Tongue (tissue), 2 donors: ENCODE results near the gene SPATA17. TPM values are rescaled to one million over a fixed set of nuclear protein-coding genes. Genes with fewer than 3 reads are reported as not detected.

Experiments
- DNase-seq: peaks from one replicate; pipeline ENCODE4 v3.0.0-alpha.2; 2015
- total RNA-seq: library from RNA; depleted of rRNA; stranded (reverse); fragments of >200 nt; gene quantifications from one replicate; pipeline ENCODE4 v1.2.3, GENCODE V29; 2014

The SPATA17 gene
- total RNA-seq, 1 donor from 2014 or later = 2.6 TPM

DNA sequence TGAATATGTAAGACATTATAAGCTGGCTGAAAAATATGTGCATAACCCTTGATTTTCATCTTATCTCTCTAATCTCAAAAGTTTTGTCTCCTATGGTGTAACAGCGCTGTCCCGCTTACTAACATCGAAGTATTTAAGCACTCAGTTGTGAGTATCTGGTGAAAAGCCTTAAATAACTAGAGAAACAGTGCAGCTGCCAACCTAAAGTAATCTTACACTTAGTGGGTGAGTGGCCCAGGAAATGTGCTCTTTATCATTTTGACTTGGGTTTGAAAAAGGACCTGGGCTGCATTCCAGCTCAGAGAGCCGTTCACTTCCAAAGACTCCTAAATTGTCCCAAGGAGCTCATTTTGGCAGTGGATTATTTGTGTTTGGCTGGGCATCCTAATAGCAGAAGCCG, 225.9 kb downstream of the SPATA17 start:
- peak; percentile 68 for DNase-seq

DNA sequence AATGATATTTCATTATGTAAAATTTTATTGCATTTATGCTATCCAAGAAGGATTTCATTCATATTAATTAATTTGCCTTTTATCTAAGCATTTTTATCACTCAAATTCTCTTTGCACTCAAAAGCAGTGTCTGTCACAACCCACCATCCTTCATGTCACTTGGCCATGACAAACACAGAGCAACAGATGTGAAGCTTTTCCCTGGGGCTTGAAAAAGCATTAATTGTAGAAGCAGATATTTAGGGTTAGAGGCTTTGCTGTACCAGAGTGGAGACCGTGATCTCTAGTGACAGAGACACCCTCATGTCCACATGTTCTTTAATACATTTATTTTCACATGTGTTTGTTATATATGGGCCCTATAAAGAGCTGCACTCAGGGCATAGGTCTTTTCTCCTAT, 230.5 kb downstream of the SPATA17 start:
- DNase-seq = no peak

DNA sequence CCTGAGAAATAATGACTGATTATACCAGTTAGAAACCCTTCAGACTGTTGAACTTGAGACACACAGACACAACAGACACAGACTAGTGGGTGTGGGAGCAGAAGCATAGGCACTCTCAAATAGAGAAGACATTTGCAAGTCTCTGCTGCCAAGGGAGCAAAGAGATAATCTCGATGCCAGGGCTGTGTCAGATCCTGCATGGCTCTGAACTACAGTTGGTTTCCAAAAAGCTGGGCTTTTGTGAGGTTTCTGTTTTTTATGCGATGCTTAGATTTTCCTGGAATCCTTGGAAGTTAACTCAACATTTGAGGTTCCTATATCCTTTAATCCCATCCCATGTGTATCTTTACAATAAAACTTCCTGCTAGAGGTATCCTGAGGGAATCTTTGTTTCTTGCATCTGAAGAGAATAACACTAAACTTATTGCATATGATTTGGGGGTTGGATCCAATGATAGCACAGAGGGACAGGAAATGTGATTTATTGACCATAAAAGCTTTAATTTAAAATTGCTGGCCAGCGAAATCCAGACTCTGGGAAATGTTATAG, 236.4 kb downstream of the SPATA17 start:
- DNase-seq = peak; percentile 7

DNA sequence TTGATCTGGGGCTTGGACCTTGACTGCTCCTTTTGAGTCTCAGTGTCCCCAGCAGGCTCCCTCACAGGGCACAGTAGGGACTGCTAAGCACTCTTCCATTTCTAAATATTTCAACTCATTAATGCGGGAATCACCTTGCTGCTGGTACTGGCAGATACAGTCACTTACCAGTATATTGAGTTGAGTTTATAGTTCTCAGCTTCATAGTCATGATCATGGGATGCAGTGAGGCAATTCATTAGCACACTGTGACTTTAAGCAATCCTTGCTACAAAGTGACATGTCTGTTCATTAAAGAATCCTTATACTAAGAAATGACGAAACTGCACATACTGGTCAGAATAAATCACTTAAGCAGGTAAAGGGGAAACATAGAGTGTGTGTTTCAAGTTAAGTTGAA, 240.8 kb downstream of the SPATA17 start:
- no peak for DNase-seq

DNA sequence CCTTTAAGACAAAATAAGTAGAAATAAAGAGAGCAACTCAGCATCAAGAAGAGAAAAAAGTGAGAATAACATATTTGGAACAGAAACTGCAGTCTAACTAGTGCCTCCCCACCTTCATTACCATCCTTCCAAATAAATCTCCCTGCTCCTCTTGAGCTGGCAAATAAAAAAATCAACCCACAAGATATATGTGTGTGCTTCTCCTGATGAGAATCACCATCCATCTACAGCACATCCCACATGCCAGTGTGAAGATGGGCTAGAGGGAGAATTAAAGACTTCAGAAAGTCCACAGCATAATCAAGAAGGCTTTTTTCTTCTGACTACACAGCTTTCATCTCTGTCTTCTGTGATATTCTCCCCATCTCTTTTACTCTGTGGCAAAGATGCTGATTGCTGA, 244.1 kb downstream of the SPATA17 start:
- DNase-seq = no peak

DNA sequence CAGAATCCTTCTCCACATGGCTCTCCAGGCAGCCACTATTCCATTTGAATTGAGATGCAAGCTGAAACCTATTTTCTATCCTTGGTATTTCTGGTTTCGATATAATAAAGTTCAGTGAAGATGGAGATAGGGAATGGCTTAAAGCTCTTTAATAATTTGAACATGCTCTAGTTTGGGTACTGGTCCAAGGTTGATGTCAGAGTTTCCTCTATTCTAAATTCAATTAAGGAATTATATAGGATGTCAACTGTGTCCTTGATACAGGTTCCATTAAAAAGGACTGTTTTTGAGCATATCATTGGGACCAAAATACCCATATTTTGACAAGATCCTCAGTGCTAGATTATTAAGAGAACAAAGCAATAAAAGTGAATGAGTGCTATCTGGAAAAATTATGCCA, 245.3 kb downstream of the SPATA17 start:
- DNase-seq = no peak

DNA sequence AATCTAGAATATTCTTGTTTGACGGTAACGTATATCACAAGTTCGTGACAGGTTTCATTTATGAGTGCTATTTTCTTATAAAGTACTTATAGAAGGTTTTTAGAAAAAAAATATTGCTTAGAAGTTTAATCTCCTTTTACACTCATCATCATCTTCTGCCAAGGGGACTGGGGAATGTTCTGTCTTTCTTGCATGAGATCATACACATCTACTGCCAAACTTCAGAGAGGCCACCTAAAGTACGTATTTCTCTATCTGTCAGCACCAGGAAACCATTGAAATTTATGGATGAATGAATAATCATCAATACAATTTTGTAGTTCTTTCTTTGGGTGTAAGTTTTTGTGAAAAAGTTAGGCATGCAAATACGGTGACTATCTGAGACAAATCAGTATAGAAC, 245.8 kb downstream of the SPATA17 start:
- DNase-seq = no peak

DNA sequence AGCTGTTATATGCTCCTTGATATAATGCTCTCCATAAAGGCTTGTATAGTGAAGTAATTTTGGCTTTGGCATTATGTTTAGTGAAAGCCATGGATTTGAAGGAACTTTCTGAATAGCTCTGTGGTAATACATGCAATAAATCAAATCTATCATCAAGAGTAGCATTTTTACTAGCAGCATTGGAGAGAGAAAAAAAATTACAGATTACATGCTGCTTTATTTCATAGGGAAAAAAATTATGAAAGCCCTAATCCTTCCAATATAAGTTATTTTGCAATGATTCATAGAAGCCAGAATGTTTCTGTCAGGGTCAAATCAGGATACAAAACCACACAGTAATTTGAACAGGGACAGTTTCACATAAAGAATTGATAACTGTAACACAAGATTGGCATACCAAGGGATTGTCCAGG, 250.0 kb downstream of the SPATA17 start:
- no peak for DNase-seq

DNA sequence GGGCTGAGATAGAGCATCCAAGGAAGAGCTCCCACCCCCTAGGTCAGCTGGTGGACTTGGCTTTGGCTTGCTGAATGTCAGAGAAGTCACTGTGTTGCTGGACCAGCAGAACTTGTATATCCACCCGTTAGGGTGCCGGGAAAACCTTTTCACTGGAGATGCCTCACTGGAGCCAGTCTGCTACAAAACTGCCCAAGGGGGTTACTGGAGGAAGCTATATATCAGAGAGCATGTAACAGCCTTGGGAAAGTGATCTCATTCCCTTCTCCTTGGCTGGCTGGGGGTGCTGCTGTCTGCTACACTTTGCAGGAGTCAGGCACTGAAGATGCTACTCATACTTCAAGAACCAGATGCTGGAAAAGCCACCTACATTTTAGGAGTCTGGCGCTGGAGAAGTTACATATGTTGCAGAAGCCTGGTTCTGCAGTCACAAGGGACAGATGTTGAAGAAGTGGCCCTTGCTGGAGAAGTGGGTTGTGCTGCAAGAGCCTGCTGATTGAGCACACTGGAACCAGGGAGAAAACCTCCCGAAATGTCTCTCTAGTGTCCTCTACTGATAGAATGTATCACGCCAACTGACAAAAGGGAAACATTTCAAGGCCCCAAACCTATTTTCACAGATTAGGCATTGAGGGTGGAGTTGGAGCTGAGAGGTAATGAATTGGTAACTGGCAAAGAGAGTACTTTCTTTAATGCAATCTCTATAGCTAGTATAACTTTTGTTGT, 250.6 kb downstream of the SPATA17 start:
- no peak for DNase-seq

DNA sequence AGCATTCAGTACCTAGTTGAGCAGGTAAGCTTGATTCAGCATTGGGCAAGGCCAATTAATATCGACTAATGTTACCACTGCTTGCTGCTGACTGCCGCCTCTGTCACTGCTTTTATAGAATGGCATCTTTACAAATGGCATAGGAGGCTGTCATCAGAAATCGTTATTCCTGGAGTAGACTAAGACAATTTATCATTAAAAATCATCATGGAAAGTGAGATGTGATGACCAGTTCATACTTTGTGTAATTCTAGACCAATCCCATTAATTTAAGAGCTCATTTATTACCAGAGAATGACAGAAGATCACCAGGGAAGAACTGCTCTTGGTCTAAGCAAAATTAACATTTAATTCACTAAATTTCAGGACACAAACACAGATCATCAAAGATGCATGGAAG, 254.0 kb downstream of the SPATA17 start:
- DNase-seq = no peak

DNA sequence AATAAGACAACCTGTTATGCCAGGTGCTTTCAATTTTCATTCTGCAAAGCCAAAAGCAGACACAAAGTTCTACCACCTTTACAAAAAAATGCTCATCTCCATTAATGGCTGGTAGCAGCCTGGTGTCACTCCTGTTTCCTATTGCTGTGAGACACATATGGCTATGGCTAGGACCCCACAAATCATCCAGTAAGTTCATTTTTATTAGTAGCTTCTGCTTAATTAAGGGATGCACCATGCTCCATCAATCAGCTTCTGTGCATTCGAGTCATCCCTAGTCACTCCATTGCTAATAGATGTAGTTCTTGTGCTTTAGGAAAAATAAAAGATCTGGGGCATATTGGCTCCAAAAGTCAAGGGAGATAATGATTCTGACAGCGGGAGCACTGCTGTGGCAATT, 257.2 kb downstream of the SPATA17 start:
- no peak for DNase-seq

DNA sequence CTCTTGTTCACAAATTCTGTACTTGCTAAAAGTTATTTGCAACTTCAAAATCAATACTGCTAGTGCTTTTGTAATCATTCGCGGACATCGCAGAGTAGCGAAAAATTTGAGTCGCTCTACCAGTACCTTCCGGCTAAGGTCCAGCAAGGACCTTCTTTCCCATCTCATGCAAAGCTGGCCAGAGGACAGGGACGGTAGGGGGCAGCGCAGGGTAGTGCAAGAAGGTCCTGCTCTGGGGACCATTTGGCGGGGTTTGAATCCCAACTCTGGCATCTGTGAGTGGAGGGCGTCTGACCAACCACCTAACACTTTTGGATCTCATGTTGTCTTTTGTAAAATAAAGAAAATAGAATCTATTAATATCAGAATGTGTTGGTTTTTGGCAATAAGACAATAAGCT, 258.3 kb downstream of the SPATA17 start:
- no peak for DNase-seq

DNA sequence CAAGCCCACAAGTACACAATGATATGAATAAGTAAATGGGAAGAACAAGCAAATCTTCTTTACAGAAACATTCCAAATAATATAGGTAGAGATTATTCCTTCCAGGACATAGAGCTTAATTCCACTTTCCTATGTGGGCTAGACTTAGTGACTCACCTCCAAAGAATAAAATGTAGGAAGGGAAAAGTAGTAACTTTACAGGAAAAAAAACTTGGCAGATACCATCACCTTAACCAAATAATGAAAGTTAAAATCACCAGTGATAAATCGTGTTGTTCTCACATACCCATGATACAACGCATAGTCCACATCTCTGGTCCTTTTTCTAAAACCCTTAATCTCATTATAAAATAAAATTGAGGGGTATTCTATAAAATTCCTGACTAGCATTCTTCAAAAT, 260.8 kb downstream of the SPATA17 start:
- DNase-seq = no peak

DNA sequence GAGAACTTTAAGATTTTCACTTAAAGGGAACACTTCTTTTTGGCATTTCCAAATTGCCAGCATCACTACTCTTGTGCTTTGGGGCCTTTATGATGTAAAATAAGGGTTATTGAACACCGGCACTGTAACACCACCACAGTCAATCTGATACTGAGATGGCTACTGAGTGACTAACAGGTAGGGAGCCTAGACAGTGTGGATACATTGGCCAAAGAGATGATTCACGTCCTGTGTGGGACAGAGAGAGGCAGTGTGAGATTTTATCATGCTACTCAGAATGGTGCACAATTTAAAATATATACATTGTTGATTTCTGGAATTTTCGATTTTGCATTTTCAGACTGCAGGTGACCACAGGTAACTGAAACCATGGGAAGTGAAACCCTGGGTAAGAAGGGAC, 261.6 kb downstream of the SPATA17 start:
- no peak for DNase-seq

DNA sequence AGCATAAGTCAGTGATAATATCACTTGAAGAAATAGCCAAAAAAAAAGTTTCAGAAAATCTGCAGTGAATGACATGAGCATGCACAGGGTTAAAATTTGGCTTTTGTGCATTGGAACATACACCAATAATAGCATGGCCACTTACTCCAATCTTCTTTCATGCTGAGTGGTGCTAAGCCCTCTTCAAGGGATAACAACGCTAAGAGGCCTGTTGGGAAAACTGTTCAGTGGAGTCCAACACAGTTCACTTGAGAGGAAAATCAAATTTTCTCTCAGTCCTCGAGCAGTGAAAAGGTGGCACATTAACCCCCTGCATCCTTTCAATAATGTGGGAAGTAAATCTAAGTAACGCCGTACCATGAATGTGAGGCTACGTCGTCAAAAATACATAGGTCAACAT, 264.7 kb downstream of the SPATA17 start:
- peak; percentile 39 for DNase-seq

DNA sequence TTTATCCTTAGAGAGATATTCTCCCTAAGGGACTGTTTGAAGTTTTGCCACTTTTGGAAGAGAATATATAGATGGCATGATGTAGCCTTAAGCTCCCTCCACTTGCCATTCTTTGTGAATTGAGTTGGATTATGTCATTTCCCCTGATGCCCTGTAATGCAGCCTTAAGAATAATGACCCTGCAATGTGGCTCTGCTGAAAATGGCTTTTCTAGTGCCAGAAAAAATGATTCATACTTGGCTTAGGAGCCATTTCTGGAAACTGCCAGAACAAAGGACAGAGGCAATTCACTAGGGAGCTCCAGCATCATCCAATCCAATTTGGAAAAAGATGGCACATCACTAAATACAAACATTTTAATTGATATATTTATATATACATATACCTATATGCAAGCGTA, 265.3 kb downstream of the SPATA17 start:
- peak; percentile 48 for DNase-seq

DNA sequence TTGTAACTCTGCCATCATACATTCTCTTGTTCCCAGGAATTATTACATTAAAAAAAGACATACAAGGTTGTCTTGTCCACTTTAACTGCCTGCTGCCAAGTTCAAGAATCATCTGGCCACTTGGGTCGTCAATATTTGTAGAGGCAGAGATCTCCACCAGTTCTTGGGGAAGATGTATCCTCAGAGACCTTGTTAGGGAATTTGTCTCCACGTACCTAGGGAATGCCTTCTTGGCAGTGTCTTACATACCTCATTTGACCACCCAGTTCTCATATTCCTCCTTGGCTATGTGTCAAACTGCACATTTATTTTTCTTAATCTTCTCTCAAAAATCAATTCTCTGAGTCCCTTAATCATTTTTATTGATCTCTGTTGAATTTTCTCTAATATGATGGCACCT, 266.0 kb downstream of the SPATA17 start:
- no peak for DNase-seq

DNA sequence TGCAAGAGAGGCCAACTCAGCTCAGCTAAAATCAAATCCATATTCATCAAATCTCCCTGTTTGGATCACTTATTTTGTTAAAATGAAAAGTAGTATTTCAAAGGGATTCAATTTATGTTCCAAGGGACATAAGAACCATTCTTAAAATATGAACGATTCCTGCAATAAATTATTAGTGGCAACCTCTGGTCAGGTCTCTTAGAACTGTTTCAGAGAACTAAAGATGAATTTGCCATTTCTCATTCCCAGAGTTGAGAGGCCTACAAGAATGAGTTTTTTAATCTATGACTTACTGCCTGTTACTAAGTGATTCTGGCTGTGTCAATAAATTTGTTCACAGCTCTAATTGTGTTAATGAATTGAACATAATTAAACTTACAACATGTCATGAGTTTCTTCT, 268.5 kb downstream of the SPATA17 start:
- DNase-seq = no peak

DNA sequence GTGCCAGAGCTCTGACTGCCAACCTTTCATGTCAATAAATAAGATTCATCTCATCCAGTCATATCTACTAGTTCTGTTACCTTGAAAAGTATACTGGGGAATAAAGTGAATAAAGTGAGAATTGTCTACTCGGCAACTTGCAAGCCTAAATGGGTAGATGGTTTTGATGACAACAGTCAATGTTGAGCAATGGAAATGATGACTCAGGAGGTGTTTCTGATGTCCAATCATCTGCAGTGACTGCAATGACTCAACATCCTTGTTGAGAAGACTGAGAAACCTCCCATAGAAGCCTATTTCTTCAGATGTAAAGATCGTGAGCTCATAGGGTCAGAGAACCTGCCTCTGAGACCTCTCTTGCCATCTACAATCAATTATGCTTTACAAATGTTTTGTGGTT, 276.4 kb downstream of the SPATA17 start:
- no peak for DNase-seq

DNA sequence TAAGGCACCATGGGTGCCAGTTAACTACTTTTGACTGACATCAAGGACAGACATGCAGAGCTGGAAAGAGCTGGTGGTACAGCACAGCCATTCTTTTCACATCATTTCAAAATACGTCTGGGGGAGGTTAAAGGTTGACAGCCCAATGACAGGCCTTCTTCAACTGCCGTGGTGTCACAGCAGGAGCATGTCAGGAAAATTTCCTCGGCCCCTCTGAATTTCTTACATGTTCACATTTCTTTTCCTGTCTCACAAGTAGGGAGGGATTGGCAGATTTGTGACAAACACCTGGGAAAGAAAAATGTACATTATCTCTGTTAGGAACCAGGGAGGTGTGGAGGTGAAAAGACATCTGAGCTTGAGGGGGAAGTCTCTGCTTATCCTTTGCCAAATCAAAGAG, 279.1 kb downstream of the SPATA17 start:
- no peak for DNase-seq

DNA sequence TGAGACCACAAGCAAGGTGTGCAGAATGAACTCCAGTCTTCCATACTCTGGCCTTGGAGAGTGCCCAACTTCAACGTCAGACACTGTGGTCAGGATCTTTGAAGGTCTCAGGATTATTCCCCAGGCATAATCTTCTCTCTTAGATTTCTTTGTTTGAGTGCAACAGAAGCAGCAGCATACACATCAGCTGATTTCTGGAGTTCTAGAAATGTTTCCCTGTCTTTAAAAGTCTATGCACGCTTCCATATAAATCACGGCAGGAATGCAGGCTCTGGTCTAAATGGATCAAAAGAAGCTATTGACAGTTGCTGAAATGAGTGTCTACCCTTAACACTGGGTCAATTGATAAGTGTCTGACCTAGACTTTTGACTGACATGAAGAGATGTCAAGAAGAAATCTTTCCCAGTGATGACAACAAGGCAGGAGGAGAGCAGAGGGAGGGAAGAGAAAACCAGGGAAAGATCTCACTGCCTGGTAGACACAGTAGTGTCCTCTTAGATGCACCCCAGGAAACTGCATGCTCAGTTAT, 279.7 kb downstream of the SPATA17 start:
- no peak for DNase-seq

DNA sequence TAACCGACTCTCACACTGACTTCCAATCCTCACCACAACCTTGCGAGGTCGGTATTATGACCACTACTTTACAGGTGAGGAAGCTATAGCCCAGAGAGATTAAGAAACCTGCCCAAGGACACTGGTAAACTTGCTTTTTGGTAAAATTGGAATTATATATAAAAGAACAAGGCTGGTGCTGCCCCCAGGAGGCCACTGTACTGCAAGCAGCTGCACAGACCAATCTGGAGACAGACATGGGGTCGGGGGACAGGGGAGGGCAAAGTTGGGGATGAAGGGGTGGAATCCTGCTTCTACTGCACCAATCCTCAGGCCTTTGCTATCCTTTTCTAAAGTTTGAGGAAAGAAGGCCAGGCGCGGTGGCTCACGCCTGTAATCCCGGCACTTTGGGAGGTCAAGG, 280.8 kb downstream of the SPATA17 start:
- no peak for DNase-seq

DNA sequence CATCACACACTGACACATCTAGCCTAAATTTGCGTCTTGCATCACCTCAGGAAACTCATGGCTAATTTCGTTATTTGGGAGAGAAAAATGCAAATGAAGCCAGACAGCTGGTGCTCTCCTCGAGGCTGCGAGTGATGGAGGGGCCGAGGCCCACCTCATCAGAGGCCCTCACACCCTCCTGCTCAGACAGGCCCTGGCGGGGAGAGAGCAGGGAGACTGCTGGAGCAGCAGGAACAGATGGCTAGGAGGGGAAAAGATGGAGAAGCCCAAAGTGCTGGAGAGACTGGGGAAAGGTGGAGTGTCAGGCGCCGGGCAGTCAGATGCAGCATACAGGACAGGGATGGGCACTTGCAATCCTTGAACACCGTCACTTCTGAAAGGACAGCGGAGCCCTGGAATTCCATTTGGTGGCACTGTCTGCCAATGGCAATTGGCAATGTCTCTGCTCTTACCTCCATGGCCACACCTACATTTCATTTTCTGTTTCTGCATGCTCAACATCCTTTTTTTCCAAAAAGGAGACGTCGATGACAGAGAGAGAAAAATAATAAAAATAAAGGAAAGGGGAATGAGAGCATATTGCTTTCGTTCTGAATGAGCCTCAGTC, 286.2 kb downstream of the SPATA17 start:
- DNase-seq = no peak
